Inferior parietal cortex (tissue), 1 donor: Measurements from ENCODE around the gene HNRNPAB.
A peak's percentile ranks its signal among the peaks of the same experiment; 100 is the strongest.
"Not testable (repeated sequence)": the region's sequence is repeated elsewhere in the genome, so short reads cannot be mapped to it uniquely, and the experiment has no call there.

Experiments used
- DNase-seq: peaks from one replicate; pipeline ENCODE4 v3.0.0-alpha.2; 2016; ENCODE audit errors: extremely low spot score

Gene HNRNPAB

DNA sequence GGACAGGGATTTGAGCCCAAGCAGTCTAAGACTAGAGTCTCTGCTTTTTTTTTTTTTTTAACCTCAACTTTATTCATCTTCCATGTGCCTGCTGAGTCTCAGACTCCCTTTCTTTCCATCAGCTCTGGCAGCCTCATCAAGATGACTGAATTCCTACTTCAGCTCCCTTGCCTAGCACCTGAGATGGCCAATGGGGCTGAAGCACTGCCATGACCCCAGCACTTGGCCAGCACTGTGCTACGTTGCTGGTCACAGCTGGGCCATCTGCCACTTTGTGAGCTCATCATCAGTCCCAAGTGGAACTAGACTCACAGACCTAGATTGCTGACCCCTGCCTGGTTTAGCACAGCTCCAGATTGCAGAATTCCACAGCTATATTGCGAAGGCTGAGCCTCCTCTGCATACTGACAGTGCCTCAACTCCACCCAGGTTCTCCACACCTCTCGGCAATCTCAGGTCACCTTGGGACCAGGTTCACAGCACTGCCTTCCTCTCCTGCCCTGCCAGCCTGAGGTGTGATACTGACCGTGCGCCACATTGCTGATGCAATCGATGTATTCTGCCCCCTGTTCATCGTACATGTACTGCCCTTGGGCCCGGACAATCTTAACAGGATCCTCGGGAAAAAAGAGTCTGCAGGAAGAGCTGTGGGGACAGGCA is 26.7 kb downstream of the HNRNPAB start:
- DNase-seq, result no peak

DNA sequence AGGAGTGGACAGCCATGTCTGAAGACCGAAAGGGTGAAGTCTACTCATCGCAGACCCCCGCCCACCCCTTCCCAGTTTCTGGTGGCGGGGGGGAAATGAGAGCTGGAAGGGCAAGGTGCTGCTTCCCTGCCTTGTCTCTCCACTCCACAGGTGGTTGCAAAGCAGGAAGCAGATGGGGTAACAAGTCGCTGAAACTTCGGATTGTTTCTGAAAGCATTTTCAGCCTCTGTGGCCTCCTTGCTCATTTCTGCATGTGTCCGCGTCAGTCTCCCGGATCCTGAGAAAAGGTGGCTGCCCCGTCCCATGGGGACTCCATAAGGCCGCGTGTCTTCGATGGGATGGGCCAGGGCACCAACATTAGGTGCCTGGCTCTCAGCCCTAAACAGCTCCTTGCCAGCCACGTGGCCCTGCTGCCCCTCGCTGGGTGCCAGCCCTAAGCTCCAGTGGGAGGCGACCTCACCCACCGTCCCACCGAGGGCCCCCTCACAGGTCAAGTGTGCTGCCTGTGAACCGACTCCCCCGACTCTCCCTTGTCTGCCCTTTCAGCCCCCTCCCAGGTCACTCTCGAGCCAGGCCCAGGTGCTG is 27.3 kb downstream of the HNRNPAB start:
- DNase-seq, result no peak

- DNase-seq, result peak; percentile 50
Observed at GRCh38 chr5:178232124-178232919, 28.0 kb downstream of the HNRNPAB start, which contains the start of gene PHYKPL. Gene PHYKPL (minus strand): TSS chr5:178232802. CDS start chr5:178232550, 252 bp downstream.

- no peak for DNase-seq
Observed at GRCh38 chr5:178232920-178233429, 28.6 kb downstream of the HNRNPAB start.

GRCh38 chr5:178234121-178234749 is 29.9 kb downstream of the HNRNPAB start:
- no peak for DNase-seq

DNA sequence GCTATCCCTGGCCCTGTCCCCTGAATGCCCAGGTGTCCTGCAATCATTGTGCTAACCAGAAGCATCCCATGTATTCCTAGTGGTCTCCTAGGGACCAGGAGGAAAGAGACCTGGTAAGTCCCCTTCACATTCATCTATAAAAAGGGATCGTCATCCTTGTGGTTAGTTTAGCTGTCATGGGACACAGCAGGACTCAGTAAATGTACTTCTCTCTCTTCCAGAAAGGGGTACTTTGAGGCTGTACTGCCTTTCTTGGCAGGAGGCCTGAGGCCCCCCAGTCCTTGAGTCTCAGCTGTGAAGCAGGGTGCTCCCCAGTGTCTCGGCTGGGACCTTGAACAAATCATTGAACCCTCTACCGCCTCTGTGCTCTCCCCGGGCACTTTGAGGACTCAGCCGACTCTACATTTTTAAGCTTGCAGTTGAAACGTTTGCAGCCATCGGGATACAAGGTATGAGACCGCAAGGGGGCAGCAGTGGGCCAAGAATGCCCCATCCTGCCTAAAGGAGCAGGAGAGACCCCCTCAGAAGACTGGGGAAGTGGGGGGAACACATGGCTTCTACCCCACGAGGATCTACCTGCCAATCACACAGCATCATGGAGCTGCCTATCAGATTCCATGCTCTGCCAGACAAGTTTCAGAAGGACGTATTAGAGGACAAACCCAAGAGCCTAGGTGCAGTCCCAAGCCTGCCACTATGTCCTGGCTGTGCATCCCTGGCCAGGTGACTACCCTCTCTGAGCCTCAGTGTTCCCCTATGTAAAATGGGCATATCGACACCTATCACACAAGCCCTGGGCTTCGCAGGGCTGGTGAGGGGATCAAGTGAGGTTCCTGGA is 30.6 kb downstream of the HNRNPAB start:
- DNase-seq, result peak; percentile 77

- no peak for DNase-seq
Observed at GRCh38 chr5:178235588-178235974, 31.2 kb downstream of the HNRNPAB start.

DNA sequence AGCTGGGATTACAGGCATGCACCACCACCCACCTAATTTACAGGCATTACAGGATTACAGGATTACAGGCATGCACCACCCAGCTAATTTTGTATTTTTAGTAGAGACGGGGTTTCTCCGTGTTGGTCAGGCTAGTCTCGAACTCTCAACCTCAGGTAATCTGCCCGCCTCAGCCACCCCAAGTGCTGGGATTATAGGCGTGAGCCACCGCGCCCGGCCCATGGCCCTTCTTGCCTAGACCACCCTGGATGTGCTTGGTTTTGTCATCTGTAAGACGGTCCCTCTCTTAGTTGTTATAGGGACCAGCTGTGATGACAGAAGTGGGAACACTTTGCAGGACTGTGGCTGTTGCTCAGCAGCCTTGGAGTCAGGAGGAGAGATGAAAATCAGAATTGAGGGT is 31.8 kb downstream of the HNRNPAB start:
- DNase-seq, result no peak

DNA sequence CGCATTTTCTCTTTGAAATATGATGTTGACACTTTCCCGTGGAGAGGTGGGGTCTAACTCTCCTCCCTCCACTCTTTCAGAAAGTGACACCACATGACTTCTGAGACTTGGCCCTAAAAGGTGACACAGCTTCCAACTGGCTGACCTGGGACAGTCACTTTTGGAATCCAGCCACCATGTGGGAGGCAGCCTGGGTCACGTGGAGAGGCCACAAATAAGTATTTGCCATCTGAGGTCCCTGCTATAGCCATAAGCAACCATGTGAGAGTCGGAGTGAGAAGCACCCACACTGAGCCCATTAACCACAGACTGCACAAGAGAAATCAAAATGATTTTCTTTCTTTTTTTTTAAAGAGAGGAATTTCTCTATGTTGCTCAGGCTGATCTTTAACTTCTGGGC is 32.3 kb downstream of the HNRNPAB start:
- peak; percentile 9 for DNase-seq

GRCh38 chr5:178237431-178238312 is 33.3 kb downstream of the HNRNPAB start:
- no peak for DNase-seq

DNA sequence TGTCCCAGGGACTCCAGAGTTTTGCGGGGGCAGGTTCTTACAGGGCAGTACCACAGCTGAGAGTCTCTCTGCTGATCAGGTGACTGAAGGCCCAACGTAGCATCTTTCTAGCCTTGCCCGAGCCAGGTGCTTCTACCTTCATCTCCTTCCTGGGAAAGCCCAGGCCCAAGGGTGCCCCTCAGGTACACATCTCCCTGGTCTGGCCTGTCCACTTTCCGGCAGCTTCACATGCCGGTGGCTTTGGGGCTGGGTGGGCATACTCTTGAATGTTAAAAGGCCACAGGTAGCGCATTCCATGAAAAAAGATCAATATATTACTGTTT is 33.9 kb downstream of the HNRNPAB start:
- no peak for DNase-seq

- DNase-seq, result no peak
Observed at GRCh38 chr5:178238711-178239592, 34.6 kb downstream of the HNRNPAB start.

DNA sequence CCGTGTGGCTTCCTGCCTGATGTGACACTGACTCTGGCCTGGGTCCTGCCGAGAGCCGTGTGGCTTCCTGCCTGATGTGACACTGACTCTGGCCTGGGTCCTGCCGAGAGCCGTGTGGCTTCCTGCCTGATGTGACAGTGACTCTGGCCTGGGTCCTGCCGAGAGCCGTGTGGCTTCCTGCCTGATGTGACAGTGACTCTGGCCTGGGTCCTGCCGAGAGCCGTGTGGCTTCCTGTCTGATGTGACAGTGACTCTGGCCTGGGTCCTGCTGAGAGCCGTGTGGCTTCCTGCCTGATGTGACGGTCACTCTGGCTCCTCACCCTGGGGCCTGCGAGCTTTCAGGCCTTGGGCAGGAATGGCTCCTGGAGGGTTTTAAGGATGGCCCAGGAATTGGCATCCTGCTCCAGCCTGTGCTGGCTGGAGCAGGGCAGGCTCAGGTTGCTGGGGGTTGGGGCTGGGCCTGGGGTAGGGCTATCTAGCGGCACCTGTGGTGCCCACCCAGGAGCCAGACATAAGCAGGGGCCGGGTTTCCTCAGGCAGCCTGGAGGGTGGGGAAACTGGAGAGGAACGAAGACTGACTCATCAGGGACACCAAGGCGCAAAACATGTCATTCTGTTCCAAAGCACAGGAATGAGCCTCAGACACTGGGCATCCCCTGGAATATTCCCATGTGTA is 35.4 kb downstream of the HNRNPAB start:
- DNase-seq, result not testable (repeated sequence)

DNA sequence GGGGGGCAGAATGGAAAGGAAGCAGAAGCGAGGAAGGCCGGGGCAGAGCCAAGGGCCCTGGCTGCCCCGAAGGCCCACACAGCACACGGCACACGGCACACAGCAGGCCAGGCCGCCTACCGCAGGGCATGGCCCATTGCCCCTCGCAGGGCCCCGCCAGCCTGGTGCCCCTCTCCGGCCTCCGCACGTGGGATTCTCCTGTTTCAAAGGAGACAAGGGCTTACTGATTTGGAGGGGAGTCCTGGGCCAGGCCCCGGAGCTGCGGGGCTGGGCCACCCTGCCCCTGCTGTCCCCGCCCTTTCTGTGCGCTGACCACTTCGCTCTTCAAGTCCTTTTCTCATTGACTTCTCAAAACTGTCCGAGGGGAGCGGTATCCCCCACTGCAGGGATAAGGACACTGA is 36.0 kb downstream of the HNRNPAB start:
- DNase-seq, result no peak

DNA sequence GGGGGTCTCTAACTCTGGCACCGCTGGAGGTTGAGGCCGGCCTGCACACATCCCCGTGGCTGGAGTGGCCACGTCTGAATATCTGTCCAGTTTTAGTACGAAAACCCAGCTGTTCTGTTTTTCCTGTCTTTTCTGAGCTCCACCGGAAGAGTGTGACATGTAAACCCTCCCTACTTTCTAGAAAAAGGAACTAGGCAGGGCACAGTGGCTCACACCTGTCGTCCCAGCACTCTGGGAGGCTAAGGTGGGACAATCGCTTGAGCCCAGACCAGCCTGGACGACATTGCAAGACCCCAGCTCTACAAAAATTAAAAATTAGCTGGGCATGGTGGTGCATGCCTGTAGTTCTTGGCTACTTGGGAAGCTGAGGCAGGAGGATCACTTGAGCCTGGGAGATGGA is 36.4 kb downstream of the HNRNPAB start:
- no peak for DNase-seq

DNA sequence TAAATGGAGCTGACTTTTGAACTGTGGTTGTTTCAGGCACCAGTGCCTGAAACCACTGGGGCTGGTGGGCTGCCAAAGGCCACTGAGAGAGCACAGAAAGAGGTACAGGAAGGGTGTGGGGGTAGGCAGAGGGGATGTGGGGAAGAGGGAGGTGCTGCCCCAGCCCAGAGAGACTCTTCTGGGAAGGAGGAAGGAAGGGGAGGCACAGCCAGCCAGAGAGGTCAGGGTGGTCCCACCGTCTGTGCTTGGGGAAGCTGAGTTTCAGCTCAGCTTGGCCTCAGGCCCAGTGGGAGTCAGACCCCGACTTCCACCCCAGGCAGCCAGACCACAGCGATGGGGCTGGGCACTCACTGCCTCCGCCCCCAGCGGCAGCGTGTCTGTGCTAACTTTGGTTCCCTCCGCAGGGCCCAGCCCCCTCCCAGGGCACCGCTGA is 36.9 kb downstream of the HNRNPAB start:
- DNase-seq, result no peak

DNA sequence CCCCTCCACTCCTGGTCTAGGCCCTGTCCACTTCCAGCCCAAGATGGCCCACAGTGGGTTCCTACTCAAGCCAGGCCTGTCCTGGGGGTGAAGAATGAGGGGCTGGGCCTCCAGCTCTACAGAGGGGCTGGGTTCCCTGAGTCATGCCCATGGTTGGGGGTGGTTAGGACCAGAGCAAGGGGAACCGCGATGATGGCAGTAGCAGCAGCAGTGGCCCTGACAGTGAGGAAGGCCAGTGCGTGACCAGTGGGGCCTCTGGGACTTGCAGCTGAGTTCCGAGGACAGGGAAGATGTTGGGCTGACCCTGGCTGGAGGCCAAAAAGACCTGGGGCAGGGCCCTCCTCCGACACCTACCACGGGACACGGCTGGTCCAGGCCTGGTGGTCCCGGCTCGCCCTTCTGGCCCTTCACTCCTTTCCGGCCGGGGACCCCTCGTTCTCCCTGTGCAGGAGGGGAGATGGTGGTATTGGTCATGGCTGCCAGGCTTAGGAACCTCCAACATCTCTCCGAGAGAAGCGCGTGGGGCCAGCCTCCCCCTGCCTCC is 37.4 kb downstream of the HNRNPAB start:
- no peak for DNase-seq

GRCh38 chr5:178242416-178242815 is 38.1 kb downstream of the HNRNPAB start:
- DNase-seq, result no peak
